Hepatocyte (in vitro differentiated cells): Measurements from ENCODE around the gene C4orf50. TPM values are rescaled to one million over a fixed set of nuclear protein-coding genes. Genes with fewer than 3 reads are reported as not detected.

Source experiments
- DNase-seq: peaks from one replicate; pipeline ENCODE4 v3.0.0-alpha.2; 2016; ENCODE audit warnings: low spot score
- H2AFZ ChIP-seq: fragments of 200-600 bp; sonication (generic); 2 replicates; pipeline ENCODE4 v1.6.0; 2016; ENCODE audit warnings: antibody characterized with exemption, mild to moderate bottlenecking
- H3K27ac ChIP-seq: fragments of 200-600 bp; sonication (generic); 2 replicates; pipeline ENCODE4 v1.5.1; 2016; ENCODE audit warnings: mild to moderate bottlenecking
- H3K27me3 ChIP-seq: fragments of 200-600 bp; sonication (generic); 2 replicates; pipeline ENCODE4 v1.6.1; 2016
- H3K36me3 ChIP-seq: fragments of 200-600 bp; sonication (generic); replicated peaks from 2 replicates; pipeline ENCODE4 v1.5.1; 2016; ENCODE audit warnings: low read depth; ENCODE audit not compliant: insufficient read depth
- H3K4me1 ChIP-seq: fragments of 200-600 bp; sonication (generic); 2 replicates; pipeline ENCODE4 v1.5.1; 2016; ENCODE audit warnings: mild to moderate bottlenecking, moderate library complexity; ENCODE audit not compliant: insufficient read depth
- H3K4me2 ChIP-seq: fragments of 200-600 bp; sonication (generic); 2 replicates; pipeline ENCODE4 v1.6.0; 2016
- H3K4me3 ChIP-seq: fragments of 200-600 bp; sonication (generic); 2 replicates; pipeline ENCODE4 v1.5.1; 2016; ENCODE audit warnings: mild to moderate bottlenecking
- H3K79me2 ChIP-seq: fragments of 200-600 bp; sonication (generic); 2 replicates; pipeline ENCODE4 v1.6.0; 2017; ENCODE audit warnings: mild to moderate bottlenecking
- H3K9me2 ChIP-seq: fragments of 200-600 bp; sonication (generic); replicated peaks from 2 replicates; pipeline ENCODE4 v1.6.0; 2017; ENCODE audit warnings: mild to moderate bottlenecking; ENCODE audit not compliant: insufficient read depth
- H3K9me3 ChIP-seq: fragments of 200-600 bp; sonication (generic); 2 replicates; pipeline ENCODE4 v1.5.1; 2016; ENCODE audit warnings: low read depth, mild to moderate bottlenecking
- H4K20me1 ChIP-seq: fragments of 200-600 bp; sonication (generic); 2 replicates; pipeline ENCODE4 v1.6.0; 2016; ENCODE audit warnings: mild to moderate bottlenecking; ENCODE audit not compliant: insufficient read depth, poor library complexity, severe bottlenecking
- EZH2 ChIP-seq: fragments of 200-600 bp; sonication (generic); IDR thresholded peaks from 2 replicates; pipeline ENCODE4 v1.6.1; 2016; ENCODE audit warnings: antibody characterized with exemption, mild to moderate bottlenecking, borderline replicate concordance
- EZH2phosphoT487 ChIP-seq: fragments of 200-600 bp; sonication (generic); IDR thresholded peaks from one replicate; pipeline ENCODE4 v1.6.1; 2018; ENCODE audit warnings: antibody characterized with exemption, mild to moderate bottlenecking, low read depth, moderate library complexity; ENCODE audit not compliant: unreplicated experiment, severe bottlenecking
- WGBS: methylation state at CpG from one replicate; pipeline ENCODE4 v1.1.6; 2016; ENCODE audit warnings: low lambda C conversion rate; ENCODE audit errors: missing lambda C conversion rate; 5-methylcytosine and 5-hydroxymethylcytosine counted together
- polyA plus RNA-seq: library from polyadenylated mRNA; unstranded; fragments of >200 nt; fragmentation: Nextera tagmentation; extraction: Ambion mirVana; gene quantifications from 2 replicates; pipeline ENCODE4 v1.2.1, GENCODE V29; 2016
- total RNA-seq: library from RNA; depleted of rRNA; stranded (reverse); fragments of >200 nt; gene quantifications from 2 replicates; pipeline ENCODE4 v1.2.3, GENCODE V29; 2014
- TF ChIP-seq, protein P1 (sequence below): fragments of 200-600 bp; sonication (generic); IDR thresholded peaks from 2 replicates; pipeline ENCODE4 v1.5.1; 2016; ENCODE audit warnings: antibody characterized with exemption, mild to moderate bottlenecking; ENCODE audit not compliant: poor library complexity

Gene C4orf50
- total and polyA plus RNA-seq, 2 experiments from 2014 or later: not detected

DNA sequence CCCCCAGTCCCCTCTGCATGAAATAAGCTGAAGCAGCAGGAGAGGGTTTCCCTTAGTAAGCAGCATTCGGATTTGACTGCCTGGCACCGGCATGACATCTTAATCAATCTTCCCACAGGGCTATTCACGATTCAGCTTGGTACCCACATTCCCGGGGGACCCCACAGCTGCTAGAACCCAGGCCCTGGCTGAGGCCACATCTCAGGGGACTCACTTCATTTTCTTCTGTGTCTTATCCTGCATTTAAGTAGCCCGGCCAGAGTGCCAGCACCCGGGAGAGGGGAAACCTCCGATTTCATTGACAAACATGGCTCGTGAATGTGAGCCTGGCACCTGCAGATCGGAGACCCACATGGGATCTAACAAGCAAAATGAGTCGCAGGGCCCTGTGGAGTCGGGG is 73.1 kb downstream of the C4orf50 start:
- Histone ChIP-seq H3K36me3 (no peaks in the 10 kb centered on the region), H3K79me2 (no peaks in the 10 kb centered on the region), H2AFZ (no peak overlapping the region), H3K27me3 (no peaks in the 10 kb centered on the region), H3K9me3 (no peaks in the 10 kb centered on the region), H3K4me3 (no peak overlapping the region), H4K20me1 (no peaks in the 10 kb centered on the region), H3K4me1 (no peaks in the 10 kb centered on the region), H3K27ac (no peak overlapping the region), H3K9me2 (no peaks in the 10 kb centered on the region), H3K4me2 (no peak overlapping the region)
- no peak for DNase-seq
- WGBS: 90% methylated on average over 11 of the region's 11 CpGs
- TF ChIP-seq, protein P1, sequence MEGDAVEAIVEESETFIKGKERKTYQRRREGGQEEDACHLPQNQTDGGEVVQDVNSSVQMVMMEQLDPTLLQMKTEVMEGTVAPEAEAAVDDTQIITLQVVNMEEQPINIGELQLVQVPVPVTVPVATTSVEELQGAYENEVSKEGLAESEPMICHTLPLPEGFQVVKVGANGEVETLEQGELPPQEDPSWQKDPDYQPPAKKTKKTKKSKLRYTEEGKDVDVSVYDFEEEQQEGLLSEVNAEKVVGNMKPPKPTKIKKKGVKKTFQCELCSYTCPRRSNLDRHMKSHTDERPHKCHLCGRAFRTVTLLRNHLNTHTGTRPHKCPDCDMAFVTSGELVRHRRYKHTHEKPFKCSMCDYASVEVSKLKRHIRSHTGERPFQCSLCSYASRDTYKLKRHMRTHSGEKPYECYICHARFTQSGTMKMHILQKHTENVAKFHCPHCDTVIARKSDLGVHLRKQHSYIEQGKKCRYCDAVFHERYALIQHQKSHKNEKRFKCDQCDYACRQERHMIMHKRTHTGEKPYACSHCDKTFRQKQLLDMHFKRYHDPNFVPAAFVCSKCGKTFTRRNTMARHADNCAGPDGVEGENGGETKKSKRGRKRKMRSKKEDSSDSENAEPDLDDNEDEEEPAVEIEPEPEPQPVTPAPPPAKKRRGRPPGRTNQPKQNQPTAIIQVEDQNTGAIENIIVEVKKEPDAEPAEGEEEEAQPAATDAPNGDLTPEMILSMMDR: no peak
- no peak for TF ChIP-seq EZH2
- no peak for TF ChIP-seq EZH2phosphoT487

DNA sequence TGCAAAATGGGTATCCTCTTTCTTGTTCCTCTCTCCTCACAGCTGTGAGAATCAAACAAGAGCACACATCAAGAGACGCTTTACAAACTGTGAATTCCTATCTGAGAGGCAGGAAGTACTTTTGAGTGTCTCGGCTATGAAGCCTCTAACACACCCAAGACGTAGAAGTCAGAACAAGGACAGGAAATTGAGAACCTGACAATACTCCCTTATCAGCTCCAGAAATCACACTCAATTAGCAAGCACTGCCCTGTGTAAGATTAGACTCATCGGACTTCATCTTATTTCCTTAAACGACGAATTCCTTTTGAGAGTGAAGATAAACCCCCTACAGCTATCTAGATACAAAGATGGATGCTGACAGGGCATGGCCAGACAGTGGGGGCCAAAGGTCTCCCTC is 74.7 kb downstream of the C4orf50 start:
- Histone ChIP-seq H3K4me1 (no peaks in the 10 kb centered on the region), H3K27ac (no peak overlapping the region), H3K4me3 (no peak overlapping the region), H3K36me3 (no peaks in the 10 kb centered on the region), H3K9me2 (no peaks in the 10 kb centered on the region), H3K27me3 (no peaks in the 10 kb centered on the region), H4K20me1 (no peaks in the 10 kb centered on the region), H3K9me3 (no peaks in the 10 kb centered on the region), H2AFZ (no peak overlapping the region), H3K4me2 (no peak overlapping the region), H3K79me2 (no peaks in the 10 kb centered on the region)
- 23% methylated on average over 6 of the region's 6 CpGs for WGBS
- TF ChIP-seq, protein P1: no peak
- no peak for TF ChIP-seq EZH2phosphoT487
- TF ChIP-seq EZH2: no peak
- DNase-seq: no peak

DNA sequence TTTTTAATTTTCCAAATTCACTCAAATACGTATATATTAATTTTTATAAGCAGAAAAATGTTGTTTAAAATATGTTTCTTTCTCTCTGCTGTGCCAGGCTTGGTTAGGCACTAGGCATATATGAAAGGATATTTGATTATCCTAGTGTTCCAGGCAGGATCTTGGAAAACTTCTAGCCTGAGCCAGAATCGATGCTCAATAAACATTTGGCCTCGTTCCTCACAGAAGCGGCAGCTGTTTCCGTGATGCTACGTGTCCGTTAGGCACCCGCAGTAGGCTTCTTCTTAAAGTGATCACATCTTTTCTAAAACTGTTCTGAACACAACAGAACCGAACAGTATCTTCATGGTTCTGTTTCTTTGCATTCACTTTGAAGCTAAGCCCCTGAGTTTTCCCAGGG is 75.3 kb downstream of the C4orf50 start:
- TF ChIP-seq, protein P1: no peak
- TF ChIP-seq EZH2phosphoT487 (no peak), EZH2 (no peak)
- Histone ChIP-seq H3K9me3 (no peaks in the 10 kb centered on the region), H3K9me2 (no peaks in the 10 kb centered on the region), H3K4me3 (no peak overlapping the region), H3K4me1 (no peaks in the 10 kb centered on the region), H2AFZ (no peak overlapping the region), H3K4me2 (no peak overlapping the region), H4K20me1 (no peaks in the 10 kb centered on the region), H3K36me3 (no peaks in the 10 kb centered on the region), H3K79me2 (no peaks in the 10 kb centered on the region), H3K27ac (no peak overlapping the region), H3K27me3 (no peaks in the 10 kb centered on the region)
- DNase-seq: no peak
- 70% methylated on average over 9 of the region's 9 CpGs for WGBS

DNA sequence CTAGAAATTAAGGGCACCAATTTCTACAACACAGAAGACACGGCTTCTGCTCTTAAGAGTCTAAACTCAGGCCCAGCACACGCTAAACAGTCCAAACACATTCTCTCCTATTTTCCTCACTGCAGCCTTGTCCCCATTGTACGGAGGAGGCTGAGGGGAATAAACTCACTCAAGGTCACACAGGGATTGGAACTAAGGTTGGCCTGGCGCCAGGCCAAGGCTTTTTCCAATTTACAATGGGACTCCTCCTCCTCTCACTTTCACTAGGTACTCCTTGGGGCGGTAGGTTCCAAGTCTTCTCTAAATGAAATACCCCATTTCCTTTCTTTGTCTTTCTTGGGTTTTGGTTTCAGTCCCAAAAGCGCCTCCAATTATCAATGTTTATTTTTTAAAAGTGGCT is 76.6 kb downstream of the C4orf50 start:
- 59% methylated on average over 6 of the region's 6 CpGs for WGBS
- no peaks in the 10 kb centered on the region for H3K27me3 ChIP-seq
- H3K4me3 ChIP-seq: no peak overlapping the region
- no peak overlapping the region for H3K4me2 ChIP-seq
- no peaks in the 10 kb centered on the region for H3K4me1 ChIP-seq
- no peaks in the 10 kb centered on the region for H3K79me2 ChIP-seq
- no peak overlapping the region for H2AFZ ChIP-seq
- TF ChIP-seq EZH2: no peak
- no peak for DNase-seq
- no peaks in the 10 kb centered on the region for H3K9me2 ChIP-seq
- H4K20me1 ChIP-seq: no peaks in the 10 kb centered on the region
- H3K9me3 ChIP-seq: no peaks in the 10 kb centered on the region
- no peak overlapping the region for H3K27ac ChIP-seq
- no peaks in the 10 kb centered on the region for H3K36me3 ChIP-seq
